Vagina (tissue), 2 donors: ENCODE results near the gene GLOD4. TPM values are rescaled to one million over a fixed set of nuclear protein-coding genes. Genes with fewer than 3 reads are reported as not detected.

Experiments
- DNase-seq, 2 donors: peaks; one replicate each; pipeline ENCODE4 v3.0.0-alpha.2; 2017; ENCODE audit errors: extremely low spot score in 2 of 2
- H3K27ac ChIP-seq: fragments of 200-600 bp; sonication (generic); one replicate; pipeline ENCODE4 v1.5.1; 2019
- H3K27me3 ChIP-seq: fragments of 200-600 bp; sonication (generic); one replicate; pipeline ENCODE4 v1.5.1; 2019
- H3K36me3 ChIP-seq, 2 donors: fragments of 200-600 bp; sonication (generic); one replicate each; pipeline ENCODE4 v1.5.1; 2017 to 2019
- H3K4me1 ChIP-seq: fragments of 200-600 bp; sonication (generic); one replicate; pipeline ENCODE4 v1.5.1; 2019
- H3K4me3 ChIP-seq, 2 donors: fragments of 200-600 bp; sonication (generic); 1 replicate in 1 of 2; 2 replicates in 1 of 2; pipeline ENCODE4 v1.5.1; 2016 to 2019
- H3K9me3 ChIP-seq: fragments of 200-600 bp; sonication (generic); one replicate; pipeline ENCODE4 v1.5.1; 2019
- CTCF ChIP-seq, 3 experiments: fragments of 450-650 bp in 2 of 3; fragments of 200-600 bp in 1 of 3; sonication (generic) in 1 of 3; IDR thresholded peaks; one replicate each; pipeline ENCODE4 v1.5.1; 2017 to 2019; ENCODE audit warnings: antibody characterized with exemption in 3 of 3, mild to moderate bottlenecking in 2 of 3, moderate library complexity in 2 of 3
- POLR2A ChIP-seq, 2 donors: fragments of 450-650 bp; IDR thresholded peaks; one replicate each; pipeline ENCODE4 v1.6.1; 2017; ENCODE audit warnings: antibody characterized with exemption in 2 of 2, mild to moderate bottlenecking in 2 of 2, moderate library complexity in 2 of 2
- POLR2AphosphoS5 ChIP-seq, 2 donors: sonication (generic); formaldehyde crosslinking; IDR thresholded peaks; one replicate each; pipeline ENCODE4 v1.9.0; 2017; ENCODE audit warnings: antibody characterized with exemption in 2 of 2, mild to moderate bottlenecking in 2 of 2, low read depth in 1 of 2; ENCODE audit not compliant: insufficient read depth in 1 of 2
- intact Hi-C: fragments of 100-400 bp; cut with DNase I; formaldehyde crosslinking; loops from one replicate; pipeline ENCODE4 v1.15.1; 2023
- total RNA-seq: library from RNA; depleted of rRNA; stranded (reverse); fragments of >200 nt; gene quantifications from one replicate; pipeline ENCODE4 v1.2.3, GENCODE V29; 2016

Gene GLOD4
- total RNA-seq, 1 donor from 2014 or later, result 36.8 TPM

GRCh38 chr17:801660-802059 lies 19.6 kb upstream of the GLOD4 start:
- Histone ChIP-seq H3K27me3 (no peaks in the 10 kb centered on the region), H3K4me1 (no peaks in the 10 kb centered on the region), H3K4me3 (no peak overlapping the region), H3K36me3 (peaks cover 0 to 30% of the 10 kb centered on the region in 2 donors), H3K9me3 (no peaks in the 10 kb centered on the region), H3K27ac (no peak overlapping the region)
- no peak for TF ChIP-seq CTCF (IDR thresholded peaks at IDR 0.05)
- no peak for TF ChIP-seq POLR2A (IDR thresholded peaks at IDR 0.05)
- no peak for TF ChIP-seq POLR2AphosphoS5 (IDR thresholded peaks at IDR 0.05; ENCODE audit: insufficient read depth in 1 of 2, low read depth in 1 of 2)
- no peak for DNase-seq
- intact Hi-C loops, result no loop called here

- no peak overlapping the region for H3K27ac ChIP-seq
- H3K9me3 ChIP-seq, result no peaks in the 10 kb centered on the region
- peaks cover 0 to 30% of the 10 kb centered on the region in 2 donors for H3K36me3 ChIP-seq
- no peak for DNase-seq
- TF ChIP-seq POLR2A (IDR thresholded peaks at IDR 0.05) (no peak), POLR2AphosphoS5 (IDR thresholded peaks at IDR 0.05; ENCODE audit: insufficient read depth in 1 of 2, low read depth in 1 of 2) (no peak), CTCF (IDR thresholded peaks at IDR 0.05) (no peak)
- intact Hi-C loops, result no loop called here
- H3K4me1 ChIP-seq, result peaks cover 1% of the 10 kb centered on the region
- H3K4me3 ChIP-seq, result no peak overlapping the region
- H3K27me3 ChIP-seq, result no peaks in the 10 kb centered on the region
Observed at GRCh38 chr17:800446-801242, 18.6 kb upstream of the GLOD4 start.

GRCh38 chr17:799261-799660 lies 17.2 kb upstream of the GLOD4 start:
- peaks cover 0 to 28% of the 10 kb centered on the region in 2 donors for H3K36me3 ChIP-seq
- intact Hi-C loops, result loop anchor here (10.0 kb wide), 2 partner anchors 86 to 256 kb away; no protein-coding TSS in a partner anchor
- H3K27ac ChIP-seq, result no peak overlapping the region
- H3K27me3 ChIP-seq, result no peaks in the 10 kb centered on the region
- no peak for TF ChIP-seq CTCF (IDR thresholded peaks at IDR 0.05)
- no peak for TF ChIP-seq POLR2A (IDR thresholded peaks at IDR 0.05)
- TF ChIP-seq POLR2AphosphoS5 (IDR thresholded peaks at IDR 0.05; ENCODE audit: insufficient read depth in 1 of 2, low read depth in 1 of 2), result no peak
- H3K4me1 ChIP-seq, result peaks cover 15% of the 10 kb centered on the region
- DNase-seq, result no peak
- H3K9me3 ChIP-seq, result no peaks in the 10 kb centered on the region
- H3K4me3 ChIP-seq, result no peak overlapping the region

- TF ChIP-seq CTCF (IDR thresholded peaks at IDR 0.05) (no peak), POLR2AphosphoS5 (IDR thresholded peaks at IDR 0.05; ENCODE audit: insufficient read depth in 1 of 2, low read depth in 1 of 2) (no peak), POLR2A (IDR thresholded peaks at IDR 0.05) (no peak)
- Histone ChIP-seq H3K4me3 (no peak overlapping the region), H3K9me3 (no peaks in the 10 kb centered on the region), H3K36me3 (peaks cover 0 to 20% of the 10 kb centered on the region in 2 donors), H3K27me3 (no peaks in the 10 kb centered on the region), H3K4me1 (peaks cover 23% of the 10 kb centered on the region), H3K27ac (no peak overlapping the region)
- intact Hi-C loops, result loop anchor here (10.0 kb wide), 2 partner anchors 87 to 257 kb away; no protein-coding TSS in a partner anchor
- DNase-seq, result no peak
Observed at GRCh38 chr17:798246-798645, 16.2 kb upstream of the GLOD4 start.
